HG02852 (cell line): ENCODE data around the gene RDH14.

Source experiments
- ATAC-seq: cut with Tn5 transposase; IDR thresholded peaks from one replicate; pipeline ENCODE4 v1.9.1; 2021; ENCODE audit warnings: mild to moderate bottlenecking, moderate library complexity; ENCODE audit not compliant: unreplicated experiment

RDH14 gene, protein sequence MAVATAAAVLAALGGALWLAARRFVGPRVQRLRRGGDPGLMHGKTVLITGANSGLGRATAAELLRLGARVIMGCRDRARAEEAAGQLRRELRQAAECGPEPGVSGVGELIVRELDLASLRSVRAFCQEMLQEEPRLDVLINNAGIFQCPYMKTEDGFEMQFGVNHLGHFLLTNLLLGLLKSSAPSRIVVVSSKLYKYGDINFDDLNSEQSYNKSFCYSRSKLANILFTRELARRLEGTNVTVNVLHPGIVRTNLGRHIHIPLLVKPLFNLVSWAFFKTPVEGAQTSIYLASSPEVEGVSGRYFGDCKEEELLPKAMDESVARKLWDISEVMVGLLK

DNA sequence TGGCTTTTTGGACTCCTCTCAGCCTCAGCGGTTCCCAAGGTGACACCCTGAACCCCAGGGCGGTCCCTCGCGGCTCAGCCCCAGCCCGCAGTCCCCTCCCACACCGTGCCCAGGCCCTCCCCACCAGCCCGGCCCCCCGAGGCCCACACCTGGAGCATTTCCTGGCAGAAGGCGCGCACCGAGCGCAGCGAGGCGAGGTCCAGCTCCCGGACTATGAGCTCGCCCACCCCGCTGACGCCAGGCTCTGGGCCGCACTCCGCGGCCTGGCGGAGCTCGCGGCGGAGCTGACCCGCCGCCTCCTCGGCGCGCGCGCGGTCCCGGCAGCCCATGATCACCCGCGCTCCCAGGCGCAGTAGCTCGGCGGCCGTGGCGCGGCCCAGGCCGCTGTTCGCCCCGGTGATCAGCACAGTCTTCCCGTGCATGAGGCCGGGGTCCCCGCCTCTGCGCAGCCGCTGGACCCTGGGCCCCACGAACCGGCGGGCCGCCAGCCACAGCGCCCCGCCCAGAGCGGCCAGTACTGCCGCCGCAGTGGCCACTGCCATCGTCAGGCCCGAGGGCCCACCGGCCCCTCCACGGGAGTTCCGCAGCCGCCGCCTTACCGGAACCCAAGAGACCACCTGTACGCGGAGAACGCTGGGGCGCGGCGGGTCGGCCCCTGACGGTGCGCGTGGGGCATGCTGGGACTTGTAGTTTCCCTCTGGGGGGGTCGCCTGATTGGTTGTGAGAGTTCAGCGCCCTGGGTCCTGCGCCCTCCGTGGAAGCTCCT, at the start of gene RDH14:
Gene RDH14, minus strand, starts transcription at position 623 of the 766 bp plus-strand sequence. Its CDS starts 81 bp downstream, at position 542.
- ATAC-seq, result peak; percentile 95

DNA sequence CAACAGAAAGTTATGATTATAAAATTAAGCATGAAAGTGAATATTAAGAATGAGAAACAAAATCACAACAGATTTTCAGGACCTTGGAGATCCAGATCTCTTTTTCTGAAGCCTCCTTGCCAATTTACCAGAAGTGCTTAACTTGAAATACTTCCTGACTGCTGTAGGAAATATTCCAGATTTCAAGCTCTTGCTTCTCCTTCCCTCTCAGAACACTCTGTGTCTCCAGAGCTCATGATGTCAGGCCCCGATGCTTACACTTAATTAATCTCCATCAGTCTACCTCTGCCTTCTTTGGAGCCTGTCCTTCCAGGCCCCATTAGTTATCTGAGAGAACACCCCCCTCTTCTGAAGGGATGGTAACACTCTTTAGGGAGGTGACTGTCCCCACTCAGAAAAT, 49.6 kb upstream of the RDH14 start:
- no peak for ATAC-seq

DNA sequence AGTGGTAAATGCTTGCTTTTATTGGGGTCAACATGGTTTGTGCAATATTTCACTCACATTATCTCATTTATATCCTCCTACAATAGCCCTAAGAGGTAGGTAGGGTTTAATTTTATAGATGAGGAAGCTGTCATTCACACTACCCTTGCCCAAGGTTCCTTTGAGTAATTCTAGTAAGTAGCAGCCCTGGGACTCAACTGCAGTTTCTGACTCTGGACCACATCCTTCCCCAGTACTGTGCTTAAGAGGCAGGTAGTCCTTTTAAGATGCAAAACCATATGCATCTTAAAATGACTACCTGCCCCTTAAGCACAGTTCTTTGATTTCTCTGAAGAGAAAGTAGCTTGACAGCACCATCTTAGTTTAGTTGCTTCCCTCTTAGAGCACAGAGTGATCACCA, 44.7 kb upstream of the RDH14 start:
- ATAC-seq, result peak; percentile 79

DNA sequence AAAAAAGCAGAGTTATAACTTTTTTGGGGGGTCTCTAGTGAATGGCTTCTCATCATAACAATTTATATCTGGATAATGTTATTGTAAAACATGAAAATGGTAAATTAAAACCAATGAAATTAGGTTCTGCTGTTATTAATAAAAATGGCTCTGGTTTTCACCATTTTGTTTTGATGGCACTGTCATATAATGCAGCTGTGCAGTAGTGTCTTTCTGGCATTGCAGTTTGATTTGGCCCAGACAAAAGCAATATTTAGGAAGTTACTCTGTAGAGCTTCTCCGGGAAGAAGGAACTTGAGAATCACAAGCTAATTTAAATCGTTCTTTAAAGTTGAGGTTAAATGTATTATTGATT, 44.1 kb upstream of the RDH14 start:
- no peak for ATAC-seq

DNA sequence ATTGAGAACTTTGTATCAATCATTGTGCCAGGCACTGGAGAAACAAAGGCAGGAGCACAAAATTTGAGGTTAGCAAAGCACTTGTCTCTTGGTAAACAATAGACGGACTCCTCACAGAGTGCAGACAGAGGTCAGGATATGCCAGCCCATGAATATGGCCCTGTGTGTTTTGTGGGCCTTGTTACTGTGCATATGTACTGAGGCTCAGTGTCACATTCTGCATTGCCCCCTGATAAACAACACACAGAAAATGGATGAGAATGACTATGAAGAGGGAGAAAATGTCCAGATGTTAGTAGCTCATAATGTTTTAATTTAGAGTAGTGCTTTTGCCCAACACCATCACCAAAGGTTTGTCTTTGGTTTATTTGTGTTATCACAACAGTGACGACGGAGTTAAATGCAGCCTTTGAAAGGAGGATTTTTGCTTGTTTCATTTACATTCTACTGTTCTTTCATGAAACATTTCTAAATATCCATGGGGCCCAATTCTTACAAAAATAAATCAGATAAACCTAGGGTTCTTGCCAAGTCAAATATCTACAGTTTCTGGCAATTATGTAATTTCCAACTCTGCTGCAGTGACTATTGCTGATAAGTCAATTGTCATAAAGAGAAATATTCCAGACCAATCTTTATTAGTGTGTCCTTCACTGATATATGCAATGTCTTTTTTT, 43.5 kb upstream of the RDH14 start:
- no peak for ATAC-seq

DNA sequence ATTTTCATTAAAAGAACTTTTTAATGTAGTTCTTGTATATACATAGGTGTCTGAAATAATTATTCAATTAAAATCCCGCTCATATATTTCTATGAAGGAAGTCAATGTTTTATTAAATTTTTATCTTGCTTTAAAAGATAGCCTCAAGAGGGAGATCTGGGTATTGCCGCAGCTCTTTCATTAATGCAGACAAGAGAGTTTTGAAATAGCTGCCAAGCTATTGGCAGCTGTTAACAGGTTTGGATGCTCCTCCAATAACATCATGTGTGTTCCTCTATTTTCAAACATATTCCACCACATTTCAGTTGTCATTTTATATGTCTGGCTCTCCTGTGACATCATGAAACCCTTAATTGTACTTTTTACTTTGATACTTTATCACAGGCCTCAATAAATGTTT, 41.8 kb upstream of the RDH14 start:
- ATAC-seq, result no peak

DNA sequence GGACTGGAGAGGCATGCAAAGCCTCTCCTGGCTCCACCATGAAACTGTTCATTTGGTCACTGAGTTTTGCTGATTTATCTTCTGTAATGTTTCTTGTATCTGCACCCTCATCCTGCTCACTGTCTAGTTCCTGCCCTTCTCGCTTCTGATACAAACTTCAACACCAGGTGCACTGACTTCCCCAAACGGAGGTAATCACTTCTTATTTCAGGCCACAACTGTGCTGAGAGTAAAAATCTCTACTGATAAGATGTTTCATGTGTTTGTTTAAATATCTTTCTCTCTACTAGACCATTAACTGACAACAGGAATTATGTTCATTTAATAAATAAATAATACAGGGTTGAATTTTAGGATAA, 39.8 kb upstream of the RDH14 start:
- ATAC-seq, result no peak

DNA sequence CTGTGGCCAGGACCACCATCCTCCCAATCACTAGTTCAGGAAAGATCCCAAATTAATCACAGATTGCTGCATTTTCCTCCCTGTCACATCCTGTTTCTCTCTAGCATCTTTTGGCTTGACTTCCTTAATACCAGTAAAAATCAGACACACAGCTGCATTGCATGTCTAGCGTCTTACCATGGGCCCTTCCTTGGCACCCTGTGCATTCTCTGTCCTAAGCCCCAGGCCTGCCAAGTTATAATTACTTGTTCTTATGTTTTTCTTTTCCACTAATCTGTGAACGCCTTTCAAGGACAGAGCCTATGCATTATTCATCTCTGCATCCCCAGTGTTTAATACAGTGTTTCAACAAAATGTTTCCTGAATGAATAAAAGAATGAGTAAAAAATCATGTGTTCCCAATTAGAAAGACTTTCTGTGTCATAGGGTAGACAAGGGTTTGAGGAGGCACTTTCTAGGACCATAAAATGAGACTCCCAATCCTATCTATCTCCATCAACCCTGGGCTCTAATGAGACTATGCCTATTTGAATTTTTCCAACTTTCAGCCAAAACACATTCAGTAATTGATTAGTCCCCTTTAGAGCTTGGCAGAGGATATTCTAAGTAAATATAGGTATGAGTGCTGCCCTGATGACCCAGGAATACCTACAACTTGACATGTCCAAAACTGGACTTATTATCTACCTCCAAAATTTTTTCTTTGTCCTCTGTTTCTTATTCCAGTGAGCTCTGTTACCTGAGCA, 39.2 kb upstream of the RDH14 start:
- ATAC-seq, result no peak

DNA sequence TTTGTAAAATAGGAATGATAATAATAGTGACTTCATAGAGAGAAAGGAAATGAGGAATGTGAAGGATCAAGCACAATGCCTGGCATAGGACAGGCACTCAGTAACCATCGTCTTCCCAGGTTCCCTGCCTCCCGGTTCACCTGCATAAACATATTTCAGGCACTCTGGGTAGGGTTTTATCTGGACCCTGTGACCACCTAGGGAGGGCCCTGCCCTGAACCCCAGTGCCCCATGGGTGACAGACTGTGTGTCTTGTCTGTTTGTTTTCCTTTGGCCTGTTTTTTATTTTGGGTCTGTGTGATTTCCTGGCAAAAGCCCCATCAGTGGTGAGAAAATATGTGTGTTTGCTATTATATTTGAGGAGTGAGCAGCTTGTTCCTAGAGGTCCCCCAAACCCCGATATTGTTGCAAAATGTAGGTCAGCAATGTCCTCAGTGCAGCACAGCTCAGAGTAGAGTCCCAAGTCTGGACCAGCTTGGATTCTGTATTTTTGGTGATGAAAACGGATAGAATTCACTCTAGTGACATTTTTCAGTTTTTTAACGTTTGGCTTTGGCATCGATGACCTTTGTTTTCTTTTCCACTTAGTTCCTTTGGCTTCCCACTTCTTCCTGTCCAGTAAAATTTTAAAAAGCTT, 38.5 kb upstream of the RDH14 start:
- no peak for ATAC-seq

DNA sequence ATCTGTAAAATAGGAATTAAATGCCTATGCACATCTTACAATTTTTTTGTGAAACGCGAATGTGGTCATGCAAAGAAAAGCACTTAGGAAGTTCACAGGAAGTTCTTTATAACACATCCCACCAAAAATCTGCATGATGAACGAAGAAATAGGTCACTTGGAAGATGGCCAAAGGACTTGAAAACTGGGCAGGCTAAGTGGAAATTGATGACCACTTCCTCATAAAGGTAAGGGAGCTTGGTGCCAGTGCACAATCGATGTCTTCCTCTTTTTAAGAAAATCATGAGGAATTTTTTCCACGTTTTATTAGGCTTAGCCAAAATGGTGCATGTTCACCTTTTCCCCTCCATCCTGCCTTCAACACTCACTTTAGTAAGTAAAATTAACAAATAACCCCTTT, 37.2 kb upstream of the RDH14 start:
- no peak for ATAC-seq

DNA sequence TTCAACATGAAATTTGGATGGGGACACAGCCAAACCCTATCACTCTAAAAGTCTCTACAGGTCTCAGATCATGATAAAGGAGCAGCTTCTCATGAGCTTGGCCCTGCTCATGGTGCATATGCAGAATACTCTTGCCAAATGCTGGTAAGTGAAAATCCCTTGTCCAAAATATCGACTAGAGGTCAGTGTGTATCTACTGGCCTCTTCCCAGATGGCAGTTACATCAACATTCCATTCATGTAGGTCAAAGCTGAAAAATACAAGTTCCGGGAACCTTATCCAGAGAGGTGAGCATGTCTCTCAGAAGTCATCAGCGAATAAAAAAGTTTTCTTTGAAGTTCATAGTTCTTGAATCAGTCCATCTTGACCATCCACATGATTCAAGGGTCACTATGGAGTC, 36.5 kb upstream of the RDH14 start:
- ATAC-seq, result no peak

DNA sequence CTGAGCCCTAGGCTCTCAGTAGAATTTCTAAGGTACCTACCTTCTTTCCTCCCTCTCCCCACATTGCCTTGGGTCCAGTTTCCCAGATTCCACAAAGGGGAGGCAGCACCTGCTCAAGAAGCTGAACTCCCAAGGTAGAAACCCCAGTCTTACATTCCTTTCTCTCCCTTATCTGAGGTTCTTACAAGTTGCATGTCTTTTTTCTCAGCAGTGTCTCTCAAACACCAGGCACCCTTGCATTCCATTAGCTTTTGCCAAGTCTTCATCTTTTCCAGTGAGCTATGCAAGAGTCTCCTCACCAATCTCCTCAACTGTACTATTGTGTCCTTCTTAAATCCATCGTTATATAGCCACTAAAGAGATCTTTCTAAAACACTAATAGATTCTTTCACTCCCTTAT, 33.0 kb upstream of the RDH14 start:
- ATAC-seq, result no peak

DNA sequence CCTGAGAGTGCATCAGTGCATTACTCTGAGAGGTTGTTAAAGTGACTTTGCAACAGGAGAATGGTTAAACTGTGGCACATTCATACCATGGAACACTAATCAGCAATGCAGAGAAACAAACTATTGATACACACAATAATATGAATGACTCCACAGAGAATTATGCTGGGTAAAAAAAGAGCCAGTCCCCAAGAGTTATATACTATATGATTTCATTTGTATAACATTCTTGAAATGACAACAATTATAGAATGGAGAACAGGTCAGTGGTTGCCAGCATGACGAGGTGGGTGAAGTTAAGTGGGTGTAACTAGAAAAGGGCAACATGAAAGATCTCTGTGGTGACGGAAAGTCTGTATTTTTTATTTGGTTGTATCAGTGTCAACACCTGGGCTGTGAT, 31.9 kb upstream of the RDH14 start:
- ATAC-seq, result no peak

DNA sequence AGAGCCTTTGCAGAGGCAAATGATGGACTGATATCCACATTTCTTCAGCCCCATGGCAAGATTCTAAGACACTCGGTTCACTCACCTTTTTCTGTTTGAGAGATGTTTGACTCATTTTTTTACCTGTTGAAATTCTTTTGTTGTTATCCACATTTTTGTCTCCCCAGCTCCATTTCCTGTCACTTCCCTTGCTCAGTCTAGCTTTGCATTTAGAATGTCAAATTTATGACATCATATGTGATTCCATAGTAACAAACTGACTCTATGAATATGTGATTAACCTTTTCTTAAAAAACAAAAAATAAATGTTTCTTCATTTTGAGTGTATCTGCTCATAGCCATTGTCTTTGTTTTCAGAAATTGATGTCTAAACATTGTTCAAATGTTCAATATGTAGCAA, 28.9 kb upstream of the RDH14 start, which contains the start of gene NT5C1B:
Gene NT5C1B, minus strand, starts transcription at position 216 of the 400 bp plus-strand sequence. Its CDS starts 101 bp downstream, at position 115.
- no peak for ATAC-seq

DNA sequence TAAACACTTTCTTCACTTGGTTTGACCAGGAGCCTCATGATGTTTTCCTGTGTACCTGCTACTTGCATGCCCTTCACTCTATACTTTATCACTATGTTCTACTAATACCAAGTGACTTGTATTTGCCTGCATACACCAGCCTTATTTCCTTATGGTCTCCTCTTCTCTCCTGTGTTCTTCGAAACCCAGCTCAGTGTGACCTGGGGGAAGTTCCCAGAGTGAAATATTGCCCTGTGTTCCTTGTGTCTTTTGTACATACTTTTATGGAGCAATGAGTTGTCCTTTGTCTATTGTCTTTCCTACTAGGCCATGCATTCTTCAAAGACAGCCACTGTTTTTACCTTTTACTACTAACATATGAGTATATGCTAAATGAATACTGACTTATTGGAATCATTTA, 28.3 kb upstream of the RDH14 start:
- ATAC-seq, result no peak

DNA sequence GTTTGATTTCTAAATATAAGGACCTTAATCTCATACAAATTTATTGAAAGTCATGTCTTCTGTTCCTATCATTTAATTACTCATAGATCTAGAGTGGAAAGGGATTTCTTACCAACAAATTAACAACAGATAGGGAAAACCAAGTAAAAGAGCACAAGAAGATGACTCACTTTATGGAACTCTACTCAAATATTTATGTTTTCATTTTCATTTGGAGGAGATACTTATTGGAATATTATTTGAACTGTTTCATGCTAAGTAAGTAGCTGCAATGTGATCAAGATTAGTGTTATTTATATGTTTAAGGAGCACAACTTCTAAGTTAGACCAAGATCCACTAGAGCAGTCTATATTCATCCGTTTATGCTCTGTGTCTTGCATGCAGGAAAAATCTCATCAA, 27.6 kb upstream of the RDH14 start:
- ATAC-seq, result no peak

DNA sequence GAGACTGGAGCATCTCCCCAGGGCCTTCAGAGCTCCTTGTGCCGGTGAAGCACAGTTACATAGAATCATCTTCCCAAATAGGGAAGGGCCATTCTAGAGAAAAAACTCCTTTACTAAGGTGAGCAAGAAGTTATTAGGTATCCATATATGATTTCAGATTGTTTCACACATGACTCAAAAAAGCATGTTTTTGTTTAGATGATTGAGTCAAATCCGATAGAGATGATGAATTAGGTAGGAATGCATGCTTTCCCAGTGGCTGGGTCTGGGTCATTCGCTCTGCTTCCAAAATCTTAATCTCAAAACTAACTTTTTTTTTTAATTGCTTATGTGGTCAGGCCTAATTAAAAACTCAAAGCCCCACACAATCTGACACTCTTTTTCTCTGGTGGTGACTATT, 25.1 kb upstream of the RDH14 start:
- ATAC-seq, result no peak

DNA sequence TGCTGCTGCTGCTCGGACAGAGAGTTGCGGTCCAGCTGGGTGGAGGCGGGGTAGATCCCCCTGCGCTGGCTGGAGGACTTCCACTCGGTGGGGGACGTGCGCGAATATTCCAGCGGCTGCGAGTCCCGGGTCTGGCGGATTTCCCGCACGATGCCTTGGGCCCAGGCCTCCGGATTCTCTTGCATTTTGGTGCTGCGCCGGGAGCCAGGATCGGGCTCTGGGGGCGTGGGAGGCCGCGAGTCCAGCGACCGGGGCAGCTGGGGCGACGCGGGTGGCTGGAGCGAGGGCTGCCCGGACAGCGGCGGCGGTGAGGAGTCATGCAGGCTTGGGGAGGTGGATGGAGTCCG, 24.1 kb upstream of the RDH14 start:
- no peak for ATAC-seq

DNA sequence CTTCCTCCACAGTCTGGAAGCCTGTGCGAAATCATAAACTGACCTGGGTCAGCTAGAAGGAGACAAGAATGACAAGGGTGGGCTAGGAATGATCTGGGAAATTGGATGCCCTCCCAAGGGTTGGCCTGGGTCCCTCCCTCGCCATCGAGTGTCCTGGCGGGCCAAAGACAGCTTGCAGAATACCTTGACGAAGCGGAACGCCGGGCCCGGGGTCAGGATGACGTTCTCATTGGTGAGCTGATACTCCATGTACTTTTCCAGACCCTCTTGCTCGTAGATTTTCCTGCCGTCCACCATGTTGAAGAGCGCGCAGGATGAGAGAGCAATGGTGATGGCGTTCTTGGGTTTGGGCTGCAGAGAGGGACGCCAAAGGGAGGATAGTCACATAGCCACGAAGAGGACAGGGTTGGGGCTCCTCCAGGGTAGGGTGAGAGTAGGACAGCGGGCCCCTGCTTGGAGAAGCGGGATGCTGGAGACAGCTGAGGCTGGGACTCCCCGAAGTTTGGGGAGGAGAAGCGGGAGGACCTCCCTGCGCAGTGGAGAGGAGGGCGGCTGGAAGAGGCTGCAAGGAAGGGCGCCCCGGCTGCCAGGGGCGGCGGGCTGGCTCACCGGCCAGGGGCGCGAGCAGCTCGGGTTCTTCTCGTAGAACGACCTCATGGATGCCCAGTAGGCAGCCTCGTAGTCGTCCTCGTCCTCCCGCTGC, 23.6 kb upstream of the RDH14 start:
- ATAC-seq, result no peak

DNA sequence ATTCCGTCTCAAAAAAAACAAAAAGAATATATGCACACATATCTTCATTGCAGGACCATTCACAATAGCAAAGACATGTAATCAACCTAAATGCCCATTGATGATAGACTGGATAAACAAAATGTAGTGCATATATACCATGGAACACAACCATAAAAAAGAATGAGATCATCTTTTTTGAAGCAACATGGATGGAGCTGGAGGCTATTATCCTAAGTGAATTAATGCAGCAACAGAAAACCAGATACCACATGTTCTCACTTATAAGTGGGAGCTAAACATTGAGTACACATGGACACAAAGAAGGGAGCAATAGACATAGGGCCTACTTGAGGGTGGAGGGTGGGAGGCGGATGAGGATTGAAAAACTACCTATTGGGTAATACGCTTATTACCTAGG, 20.2 kb upstream of the RDH14 start:
- no peak for ATAC-seq
